ENCODE data around the gene NUP37. TPM values are rescaled to one million over a fixed set of nuclear protein-coding genes. Genes with fewer than 3 reads are reported as not detected.
A peak's percentile ranks its signal among the peaks of the same experiment; 100 is the strongest.

Gene NUP37
- total and polyA plus RNA-seq, 2 of the 13 experiments (the other 11 are each of a cell fraction or from before 2014, with no cell fraction given) = 50.6 to 80.1 TPM

DNA sequence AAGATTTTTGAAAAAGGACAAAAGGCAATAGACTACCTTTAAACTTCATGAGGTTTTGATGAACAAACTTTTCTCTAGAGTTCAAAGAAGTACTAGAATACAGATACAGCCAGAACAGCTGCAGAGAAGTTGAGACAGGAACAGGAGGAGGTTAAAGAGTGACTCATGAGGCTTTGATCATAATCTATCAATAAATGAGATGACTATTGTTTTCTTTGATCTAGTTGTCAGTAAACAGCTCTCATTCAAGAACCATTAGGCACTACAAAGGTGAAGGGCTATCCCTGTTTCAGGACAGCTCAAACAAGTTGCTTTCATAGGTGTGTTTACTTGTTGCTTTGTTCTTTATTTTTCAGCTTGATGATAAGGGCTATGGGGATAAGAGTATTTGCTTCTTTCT, 60.6 kb downstream of the NUP37 start (continued):
- 0 out of 2 replicates have a peak, but pooled peaks have one; percentile 24 for TF ChIP-seq SMARCE1 (IDR thresholded peaks at IDR 0.05; ENCODE audit: borderline replicate concordance)
- TF ChIP-seq KAT8 (CRISPR knock-in tag; IDR thresholded peaks at IDR 0.05) = peak; percentile 67
- TF ChIP-seq MAX (IDR thresholded peaks at IDR 0.05) = no peak
- TF ChIP-seq MBD4 (IDR thresholded peaks at IDR 0.05; ENCODE audit: borderline replicate concordance, low read length) = peak; percentile 96; the same call in 1 of the 2 replicates
- TF ChIP-seq PPARG (CRISPR knock-in tag; conservative IDR thresholded peaks at IDR 0.05) = peak; percentile 57; the same call in 1 of the 2 replicates
- TF ChIP-seq ZMYM4 (CRISPR knock-in tag; IDR thresholded peaks at IDR 0.05) = no peak
- TF ChIP-seq GFI1 (CRISPR knock-in tag; IDR thresholded peaks at IDR 0.05; ENCODE audit: borderline replicate concordance) = 0 out of 2 replicates have a peak, but pooled peaks have one; percentile 39
- TF ChIP-seq BCL6 (CRISPR knock-in tag; IDR thresholded peaks at IDR 0.05) = peak; percentile 94
- no peak for TF ChIP-seq NFATC3 (CRISPR knock-in tag; IDR thresholded peaks at IDR 0.05)
- TF ChIP-seq FOSL1 (CRISPR knock-in tag; IDR thresholded peaks at IDR 0.05; ENCODE audit: borderline replicate concordance) = peak; percentile 65; the same call in 1 of the 2 replicates
- no peak for TF ChIP-seq ZFP36L2 (CRISPR knock-in tag; IDR thresholded peaks at IDR 0.05)
- no peak for TF ChIP-seq KDM1A (CRISPR knock-in tag; IDR thresholded peaks at IDR 0.05)
- no peak for TF ChIP-seq ZMYM2 (CRISPR knock-in tag; IDR thresholded peaks at IDR 0.05)
- peak; percentile 99 for TF ChIP-seq SOX5 (CRISPR knock-in tag; IDR thresholded peaks at IDR 0.05; ENCODE audit: borderline replicate concordance)
- no peak for TF ChIP-seq SOX6 (IDR thresholded peaks at IDR 0.05)
- peak; percentile 97 for TF ChIP-seq SOX6 (CRISPR knock-in tag; IDR thresholded peaks at IDR 0.05)
- TF ChIP-seq, protein P1, sequence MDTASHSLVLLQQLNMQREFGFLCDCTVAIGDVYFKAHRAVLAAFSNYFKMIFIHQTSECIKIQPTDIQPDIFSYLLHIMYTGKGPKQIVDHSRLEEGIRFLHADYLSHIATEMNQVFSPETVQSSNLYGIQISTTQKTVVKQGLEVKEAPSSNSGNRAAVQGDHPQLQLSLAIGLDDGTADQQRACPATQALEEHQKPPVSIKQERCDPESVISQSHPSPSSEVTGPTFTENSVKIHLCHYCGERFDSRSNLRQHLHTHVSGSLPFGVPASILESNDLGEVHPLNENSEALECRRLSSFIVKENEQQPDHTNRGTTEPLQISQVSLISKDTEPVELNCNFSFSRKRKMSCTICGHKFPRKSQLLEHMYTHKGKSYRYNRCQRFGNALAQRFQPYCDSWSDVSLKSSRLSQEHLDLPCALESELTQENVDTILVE (CRISPR knock-in tag; IDR thresholded peaks at IDR 0.05) = 0 out of 2 replicates have a peak, but pooled peaks have one; percentile 45
- TF ChIP-seq IRF2 (CRISPR knock-in tag; IDR thresholded peaks at IDR 0.05) = peak; percentile 39; the same call in 1 of the 2 replicates
- peak; percentile 84 for TF ChIP-seq FOXA1 (IDR thresholded peaks at IDR 0.05)
- TF ChIP-seq FOXA1 (CRISPR knock-in tag; IDR thresholded peaks at IDR 0.05) = peak; percentile 89
- no peak for TF ChIP-seq ZNF30 (CRISPR knock-in tag; IDR thresholded peaks at IDR 0.05)
- TF ChIP-seq PCBP1 (IDR thresholded peaks at IDR 0.05; ENCODE audit: borderline replicate concordance, low read depth, low read length) = no peak
- TF ChIP-seq POLR2AphosphoS2 (IDR thresholded peaks at IDR 0.05; ENCODE audit: low read depth, low read length) = no peak
- peak; percentile 79 for TF ChIP-seq HDAC2 (CRISPR knock-in tag; IDR thresholded peaks at IDR 0.05)
- TF ChIP-seq NRL (CRISPR knock-in tag; IDR thresholded peaks at IDR 0.05; ENCODE audit: borderline replicate concordance) = no peak
- TF ChIP-seq ZNF652 (CRISPR knock-in tag; IDR thresholded peaks at IDR 0.05; ENCODE audit: borderline replicate concordance, low read depth) = peak; percentile 56; the same call in 1 of the 2 replicates
- TF ChIP-seq MEIS1 (CRISPR knock-in tag; IDR thresholded peaks at IDR 0.05; ENCODE audit: borderline replicate concordance) = no peak
- no peak; the same call in 2 of the 3 replicates for TF ChIP-seq MXI1 (IDR thresholded peaks at IDR 0.05; ENCODE audit: borderline replicate concordance, low read depth, low read length)
- peak; percentile 13; the same call in 1 of the 2 replicates for TF ChIP-seq GATAD1 (CRISPR knock-in tag; IDR thresholded peaks at IDR 0.05)
- TF ChIP-seq, protein P2, sequence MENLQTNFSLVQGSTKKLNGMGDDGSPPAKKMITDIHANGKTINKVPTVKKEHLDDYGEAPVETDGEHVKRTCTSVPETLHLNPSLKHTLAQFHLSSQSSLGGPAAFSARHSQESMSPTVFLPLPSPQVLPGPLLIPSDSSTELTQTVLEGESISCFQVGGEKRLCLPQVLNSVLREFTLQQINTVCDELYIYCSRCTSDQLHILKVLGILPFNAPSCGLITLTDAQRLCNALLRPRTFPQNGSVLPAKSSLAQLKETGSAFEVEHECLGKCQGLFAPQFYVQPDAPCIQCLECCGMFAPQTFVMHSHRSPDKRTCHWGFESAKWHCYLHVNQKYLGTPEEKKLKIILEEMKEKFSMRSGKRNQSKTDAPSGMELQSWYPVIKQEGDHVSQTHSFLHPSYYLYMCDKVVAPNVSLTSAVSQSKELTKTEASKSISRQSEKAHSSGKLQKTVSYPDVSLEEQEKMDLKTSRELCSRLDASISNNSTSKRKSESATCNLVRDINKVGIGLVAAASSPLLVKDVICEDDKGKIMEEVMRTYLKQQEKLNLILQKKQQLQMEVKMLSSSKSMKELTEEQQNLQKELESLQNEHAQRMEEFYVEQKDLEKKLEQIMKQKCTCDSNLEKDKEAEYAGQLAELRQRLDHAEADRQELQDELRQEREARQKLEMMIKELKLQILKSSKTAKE (CRISPR knock-in tag; IDR thresholded peaks at IDR 0.05; ENCODE audit: borderline replicate concordance) = no peak
- TF ChIP-seq TBX3 (IDR thresholded peaks at IDR 0.05; ENCODE audit: borderline replicate concordance) = peak; percentile 96
- TF ChIP-seq SALL1 (CRISPR knock-in tag; IDR thresholded peaks at IDR 0.05) = peak; percentile 58; the same call in 1 of the 2 replicates
- no peak for TF ChIP-seq ZNF235 (CRISPR knock-in tag; IDR thresholded peaks at IDR 0.05; ENCODE audit: borderline replicate concordance)
